ENCODE measurements around the gene PRR14.

The PRR14 gene

DNA sequence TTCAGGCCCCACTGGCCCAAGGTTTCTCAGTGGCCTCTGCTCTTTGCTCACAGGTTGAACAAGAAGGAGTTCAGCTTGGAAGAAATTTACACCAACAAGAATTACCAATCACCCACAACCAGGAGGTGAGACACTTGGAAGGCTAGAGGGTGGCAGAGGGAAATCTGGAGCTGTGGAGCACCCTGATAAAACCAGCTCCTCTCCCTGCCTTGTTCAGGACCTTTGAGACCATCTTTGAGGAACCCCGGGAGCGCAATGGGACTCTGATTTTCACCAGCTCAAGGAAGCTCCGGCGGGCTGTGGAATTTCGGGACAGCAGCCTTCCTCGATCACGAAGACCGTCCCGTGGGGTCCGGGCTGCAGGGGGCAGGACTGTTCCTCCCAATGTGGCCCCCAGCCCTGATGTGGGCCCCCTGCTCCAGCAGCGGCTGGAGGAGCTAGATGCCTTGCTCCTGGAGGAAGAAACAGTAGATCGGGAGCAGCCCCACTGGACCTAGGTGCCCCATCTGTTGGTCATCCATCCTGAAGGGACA lies 5.1 kb downstream of the PRR14 start:
- H3K27me3 ChIP-seq (ENCODE audit: control insufficient read depth, insufficient read depth, low read length): peaks cover 34% of the 10 kb centered on the region
- no peak overlapping the region for H3K9ac ChIP-seq (ENCODE audit: low read length)
- H3K4me3 ChIP-seq (ENCODE audit: low read length): no peak overlapping the region
- H3K4me1 ChIP-seq (ENCODE audit: control insufficient read depth, low read depth, low read length): peaks cover 3% of the 10 kb centered on the region
- no peaks in the 10 kb centered on the region for H3K9me3 ChIP-seq (ENCODE audit: control insufficient read depth, low read depth, low read length)
- no peak overlapping the region for H3K27ac ChIP-seq (ENCODE audit: low read length)
- H3K36me3 ChIP-seq (ENCODE audit: control insufficient read depth, low read depth, low read length): no peaks in the 10 kb centered on the region

DNA sequence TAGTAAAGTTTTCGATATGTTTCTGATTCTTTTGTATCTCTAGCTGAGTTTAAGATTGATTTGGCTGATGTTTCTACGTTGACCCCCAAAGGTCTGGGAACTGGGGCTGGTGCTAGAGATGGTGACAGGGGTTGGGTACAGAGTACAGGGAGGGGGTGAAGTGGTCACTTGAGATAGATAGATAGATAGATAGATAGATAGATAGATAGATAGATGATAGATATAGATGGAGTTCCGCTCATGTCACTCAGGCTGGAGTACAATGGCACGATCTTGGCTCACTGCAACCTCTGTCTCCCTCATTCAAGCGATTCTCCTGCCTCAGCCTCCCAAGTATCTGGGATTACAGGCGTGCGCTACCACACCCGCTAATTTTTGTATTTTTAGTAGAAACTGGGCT lies 5.6 kb downstream of the PRR14 start:
- Histone ChIP-seq H3K27ac (ENCODE audit: low read length) (no peak overlapping the region), H3K9ac (ENCODE audit: low read length) (no peak overlapping the region), H3K4me3 (ENCODE audit: low read length) (no peak overlapping the region), H3K4me1 (ENCODE audit: control insufficient read depth, low read depth, low read length) (peaks cover 3% of the 10 kb centered on the region), H3K27me3 (ENCODE audit: control insufficient read depth, insufficient read depth, low read length) (peaks cover 39% of the 10 kb centered on the region), H3K9me3 (ENCODE audit: control insufficient read depth, low read depth, low read length) (no peaks in the 10 kb centered on the region), H3K36me3 (ENCODE audit: control insufficient read depth, low read depth, low read length) (peaks cover 1% of the 10 kb centered on the region)

DNA sequence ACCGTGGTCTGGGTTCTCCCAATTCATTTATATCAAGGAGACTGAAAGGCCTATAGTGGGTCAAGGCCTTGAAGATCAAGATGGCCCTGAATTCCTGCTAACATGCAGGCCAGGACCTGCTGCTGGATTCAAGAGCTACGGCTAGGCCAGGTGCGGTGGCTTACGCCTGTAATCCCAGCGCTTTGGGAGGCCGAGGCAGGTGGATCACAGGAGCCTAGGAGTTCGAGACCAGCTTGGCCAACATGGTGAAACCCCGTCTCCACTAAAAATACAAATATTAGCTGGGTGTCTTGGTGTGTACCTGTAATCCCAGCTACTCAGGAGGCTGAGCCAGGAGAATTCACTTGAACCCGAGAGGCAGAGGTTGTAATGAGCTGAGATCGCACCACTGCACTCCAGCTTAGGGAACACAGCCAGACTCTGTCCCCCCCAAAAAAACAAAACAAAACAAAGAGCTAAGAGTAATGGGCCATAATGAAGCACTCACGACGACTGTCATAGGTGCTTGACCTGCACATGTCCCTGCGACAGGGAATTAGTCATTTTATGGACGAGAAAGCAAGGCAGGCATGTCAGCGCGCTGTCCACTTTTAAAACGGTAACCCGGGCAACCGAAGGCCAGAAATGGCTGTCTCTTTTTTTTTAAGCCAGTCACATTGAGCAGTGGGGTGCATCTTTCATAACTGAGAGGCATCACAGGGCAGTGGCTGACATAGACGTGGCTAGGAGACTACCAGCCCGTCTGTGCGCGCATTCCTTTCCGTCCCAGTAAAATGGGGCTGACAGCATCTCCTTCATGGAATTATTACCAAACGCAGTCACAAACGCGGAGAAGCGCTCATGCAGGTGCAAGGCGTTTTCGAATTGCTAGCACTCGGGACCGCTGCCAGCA lies 6.5 kb downstream of the PRR14 start:
- peaks cover 4% of the 10 kb centered on the region for H3K36me3 ChIP-seq (ENCODE audit: control insufficient read depth, low read depth, low read length)
- H3K27ac ChIP-seq (ENCODE audit: low read length): no peak overlapping the region
- peaks cover 41% of the 10 kb centered on the region for H3K27me3 ChIP-seq (ENCODE audit: control insufficient read depth, insufficient read depth, low read length)
- H3K9ac ChIP-seq (ENCODE audit: low read length): no peak overlapping the region
- H3K4me1 ChIP-seq (ENCODE audit: control insufficient read depth, low read depth, low read length): no peaks in the 10 kb centered on the region
- no peaks in the 10 kb centered on the region for H3K9me3 ChIP-seq (ENCODE audit: control insufficient read depth, low read depth, low read length)
- H3K4me3 ChIP-seq (ENCODE audit: low read length): peak overlapping the region; percentile 96

DNA sequence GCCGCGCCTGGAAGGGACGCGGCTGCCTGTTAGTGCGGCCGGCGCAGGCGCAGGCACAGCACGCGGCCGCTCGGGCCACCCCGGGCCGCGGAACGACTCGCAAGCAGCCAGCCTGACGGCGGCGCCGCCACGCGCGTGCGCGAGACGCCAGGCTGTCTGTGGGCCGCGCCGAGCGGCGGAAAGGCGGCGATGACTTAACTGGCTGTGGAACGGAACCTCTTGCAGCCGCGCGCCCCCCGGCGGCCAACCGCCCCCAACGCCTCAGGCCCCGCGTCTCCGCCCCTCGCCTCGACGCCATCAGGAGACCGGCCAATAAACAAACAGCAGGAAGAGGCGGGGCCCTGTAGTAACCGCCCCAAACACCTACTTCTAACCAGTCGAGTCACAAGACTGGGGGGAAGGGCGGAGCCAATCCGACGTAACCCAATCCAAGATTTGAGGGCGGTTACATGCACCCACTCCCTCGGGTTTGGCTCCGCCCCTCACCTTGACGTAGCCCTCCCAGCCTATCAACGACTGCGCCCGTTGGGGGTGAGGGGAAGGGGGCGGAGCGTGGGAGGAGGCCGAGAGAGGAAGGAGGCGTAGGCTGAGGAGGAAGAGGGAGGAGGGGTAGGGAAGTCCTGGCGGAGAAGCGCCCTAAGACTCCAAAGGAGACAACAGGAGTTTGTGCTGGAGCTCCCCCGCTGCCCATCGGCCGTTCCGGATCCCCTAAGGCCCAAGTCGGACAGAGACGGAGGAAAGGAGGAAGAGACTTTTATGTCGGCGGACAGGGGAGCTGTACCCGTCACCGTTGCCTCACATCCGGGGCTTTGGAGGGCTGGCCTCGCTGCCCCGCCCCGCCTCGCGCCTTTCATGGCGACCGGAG lies 7.3 kb downstream of the PRR14 start, which contains the start of gene FBRS:
FBRS (plus strand) TSS at position 566 of the 865 bp plus-strand sequence. CDS start 1,088 bp downstream, outside the sequence.
- H3K27me3 ChIP-seq (ENCODE audit: control insufficient read depth, insufficient read depth, low read length): peaks cover 38% of the 10 kb centered on the region
- peak within 1 kb of the TSS; percentile 95 for H3K27ac ChIP-seq (ENCODE audit: low read length)
- H3K4me3 ChIP-seq (ENCODE audit: low read length): peak within 1 kb of the TSS; percentile 96
- H3K9ac ChIP-seq (ENCODE audit: low read length): peak within 1 kb of the TSS; percentile 79
- H3K4me1 ChIP-seq (ENCODE audit: control insufficient read depth, low read depth, low read length): no peaks in the 10 kb centered on the region
- no peaks in the 10 kb centered on the region for H3K9me3 ChIP-seq (ENCODE audit: control insufficient read depth, low read depth, low read length)
- H3K36me3 ChIP-seq (ENCODE audit: control insufficient read depth, low read depth, low read length): peaks cover 8% of the 10 kb centered on the region

DNA sequence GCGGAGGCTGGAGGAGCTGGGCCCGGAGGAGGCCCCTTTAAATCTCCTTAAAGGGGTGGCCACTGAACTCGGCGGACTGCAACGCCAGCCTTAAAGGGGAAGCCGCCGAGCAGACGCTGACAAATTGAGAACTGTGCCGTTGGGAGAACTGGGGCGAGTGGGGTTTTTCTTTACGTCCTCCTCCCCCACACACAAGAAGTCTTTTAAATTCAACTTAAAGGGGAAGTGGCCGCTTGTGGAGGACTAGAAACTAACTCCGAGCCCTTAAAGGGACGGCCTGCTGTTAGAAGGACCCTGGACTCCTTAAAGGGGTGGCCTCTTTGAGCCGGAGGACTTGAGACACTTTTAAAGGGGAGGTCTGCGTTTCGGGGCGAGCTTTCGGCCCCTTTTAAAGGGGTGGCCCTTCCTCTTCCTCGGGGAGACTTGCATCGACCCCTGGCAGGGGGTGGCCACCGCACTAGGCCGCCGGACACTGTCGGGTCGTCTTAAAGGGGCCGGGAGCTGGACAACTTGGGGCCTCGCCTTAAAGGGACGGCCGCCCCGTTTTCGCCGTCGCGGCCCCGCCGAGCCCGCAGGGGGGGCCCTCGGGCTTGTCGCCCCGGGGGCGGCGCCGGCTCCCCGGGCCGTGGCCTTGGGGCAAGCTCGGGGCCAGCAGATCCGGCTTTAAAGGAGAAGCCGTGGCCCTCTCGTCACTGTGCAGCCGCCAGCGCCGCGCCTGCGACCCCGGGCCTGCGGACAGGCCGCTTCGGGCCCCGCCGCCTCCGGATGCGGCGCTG lies 8.2 kb downstream of the PRR14 start:
- H3K27ac ChIP-seq (ENCODE audit: low read length): peak overlapping the region; percentile 95
- H3K4me1 ChIP-seq (ENCODE audit: control insufficient read depth, low read depth, low read length): no peaks in the 10 kb centered on the region
- peaks cover 9% of the 10 kb centered on the region for H3K36me3 ChIP-seq (ENCODE audit: control insufficient read depth, low read depth, low read length)
- H3K9me3 ChIP-seq (ENCODE audit: control insufficient read depth, low read depth, low read length): no peaks in the 10 kb centered on the region
- H3K4me3 ChIP-seq (ENCODE audit: low read length): peak overlapping the region; percentile 96
- H3K9ac ChIP-seq (ENCODE audit: low read length): peak overlapping the region; percentile 79
- H3K27me3 ChIP-seq (ENCODE audit: control insufficient read depth, insufficient read depth, low read length): peaks cover 42% of the 10 kb centered on the region

DNA sequence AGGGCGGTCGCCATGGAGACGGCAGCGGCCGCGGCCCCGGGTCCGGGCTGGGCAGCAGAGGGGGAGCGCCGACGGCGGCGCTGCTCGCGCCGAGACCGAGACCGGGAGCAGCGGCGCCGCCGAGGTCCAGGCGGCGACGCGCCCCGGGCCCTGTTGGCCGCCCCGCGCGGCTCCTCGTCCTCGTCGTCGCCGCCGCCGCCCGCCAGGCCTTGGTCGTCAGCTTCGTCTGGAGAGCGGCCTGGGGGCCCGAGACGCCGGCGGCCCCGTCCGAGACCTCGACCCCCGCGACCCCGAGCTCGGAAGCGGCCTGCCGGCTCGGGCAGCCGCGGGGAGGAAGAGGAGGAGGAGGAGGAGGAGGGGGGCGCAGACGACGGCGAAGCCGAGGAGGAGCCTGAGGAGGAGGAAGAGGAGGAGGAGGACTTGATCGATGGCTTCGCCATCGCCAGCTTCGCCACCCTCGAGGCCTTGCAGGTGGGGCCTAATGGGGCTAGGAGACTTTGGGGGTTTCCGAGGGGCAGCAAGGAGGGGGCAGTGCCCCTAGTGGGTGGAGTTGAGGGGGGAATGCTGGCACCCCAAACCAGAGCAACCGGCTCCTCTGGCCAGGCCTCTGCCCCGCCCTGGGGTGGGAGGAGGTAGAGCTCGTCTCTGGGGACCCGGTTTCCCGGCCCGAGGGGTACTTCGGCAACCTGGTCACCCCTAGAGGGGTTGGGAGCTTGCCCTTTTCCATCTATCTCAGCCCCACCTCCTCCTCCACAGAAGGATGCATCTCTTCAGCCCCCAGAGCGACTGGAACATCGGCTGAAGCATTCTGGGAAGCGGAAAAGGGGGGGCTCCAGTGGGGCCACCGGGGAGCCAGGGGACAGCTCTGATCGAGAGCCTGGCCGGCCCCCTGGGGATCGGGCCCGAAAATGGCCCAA lies 9.0 kb downstream of the PRR14 start:
- Histone ChIP-seq H3K27me3 (ENCODE audit: control insufficient read depth, insufficient read depth, low read length) (peaks cover 42% of the 10 kb centered on the region), H3K4me3 (ENCODE audit: low read length) (peak overlapping the region; percentile 96), H3K9ac (ENCODE audit: low read length) (no peak overlapping the region), H3K36me3 (ENCODE audit: control insufficient read depth, low read depth, low read length) (peaks cover 10% of the 10 kb centered on the region), H3K4me1 (ENCODE audit: control insufficient read depth, low read depth, low read length) (no peaks in the 10 kb centered on the region), H3K9me3 (ENCODE audit: control insufficient read depth, low read depth, low read length) (no peaks in the 10 kb centered on the region), H3K27ac (ENCODE audit: low read length) (no peak overlapping the region)

DNA sequence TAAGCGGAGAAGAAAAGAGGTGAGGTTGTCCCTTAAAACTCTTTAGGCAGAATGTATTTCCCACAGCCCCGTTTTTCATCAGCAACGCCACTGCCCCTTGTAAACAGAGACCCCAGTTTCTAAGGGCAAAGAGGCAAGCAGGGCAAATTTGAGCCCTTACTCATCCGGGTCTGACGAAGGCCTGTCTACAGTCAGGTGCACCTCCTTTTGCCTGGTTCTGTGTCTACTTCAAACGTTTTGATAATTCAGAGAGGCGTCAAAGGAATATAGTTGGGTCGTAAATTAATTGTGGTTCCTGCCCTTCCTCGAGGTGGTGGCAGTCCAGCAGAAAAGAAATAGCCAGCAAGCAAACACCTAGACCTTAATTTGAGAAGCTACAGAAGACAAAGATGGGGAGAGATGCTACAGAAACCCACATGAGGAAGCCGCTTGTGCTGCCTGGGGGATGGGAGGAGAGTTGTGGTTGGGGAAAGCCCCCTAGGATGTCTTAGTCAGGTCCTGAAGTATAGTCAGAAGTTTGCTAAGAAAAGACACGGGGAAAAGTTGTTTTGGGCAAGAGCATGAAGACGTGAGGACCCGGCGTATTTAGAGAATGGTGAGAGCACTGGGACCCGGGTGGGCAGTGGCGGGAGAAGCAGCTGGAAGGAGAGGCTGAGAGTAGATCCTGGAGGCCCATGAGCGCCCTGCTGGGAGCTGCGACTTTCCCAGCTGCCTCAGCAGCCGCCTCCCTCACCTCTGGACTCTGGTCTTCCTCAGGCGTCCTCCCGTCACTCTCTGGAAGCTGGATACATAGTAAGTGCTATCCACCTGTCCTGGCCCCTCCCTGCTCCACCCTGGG lies 9.9 kb downstream of the PRR14 start:
- H3K27ac ChIP-seq (ENCODE audit: low read length): no peak overlapping the region
- peaks cover 12% of the 10 kb centered on the region for H3K36me3 ChIP-seq (ENCODE audit: control insufficient read depth, low read depth, low read length)
- no peaks in the 10 kb centered on the region for H3K4me1 ChIP-seq (ENCODE audit: control insufficient read depth, low read depth, low read length)
- no peak overlapping the region for H3K9ac ChIP-seq (ENCODE audit: low read length)
- peaks cover 50% of the 10 kb centered on the region for H3K27me3 ChIP-seq (ENCODE audit: control insufficient read depth, insufficient read depth, low read length)
- H3K9me3 ChIP-seq (ENCODE audit: control insufficient read depth, low read depth, low read length): no peaks in the 10 kb centered on the region
- H3K4me3 ChIP-seq (ENCODE audit: low read length): peak overlapping the region; percentile 65

DNA sequence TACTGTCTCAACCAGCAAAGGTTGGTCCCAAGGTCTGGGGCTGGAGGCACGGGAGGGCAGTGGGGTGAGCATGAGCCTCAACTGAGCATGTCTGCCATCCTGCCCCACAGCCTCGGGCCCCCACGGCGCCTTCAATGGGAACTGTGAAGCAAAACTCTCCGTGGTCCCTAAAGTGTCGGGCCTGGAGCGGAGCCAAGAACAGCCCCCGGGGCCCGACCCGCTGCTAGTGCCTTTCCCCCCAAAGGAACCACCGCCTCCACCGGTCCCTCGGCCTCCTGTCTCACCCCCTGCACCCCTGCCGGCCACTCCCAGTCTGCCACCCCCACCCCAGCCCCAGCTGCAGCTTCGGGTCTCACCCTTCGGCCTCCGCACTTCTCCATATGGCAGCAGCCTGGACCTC lies 11.7 kb downstream of the PRR14 start:
- peaks cover 12% of the 10 kb centered on the region for H3K36me3 ChIP-seq (ENCODE audit: control insufficient read depth, low read depth, low read length)

DNA sequence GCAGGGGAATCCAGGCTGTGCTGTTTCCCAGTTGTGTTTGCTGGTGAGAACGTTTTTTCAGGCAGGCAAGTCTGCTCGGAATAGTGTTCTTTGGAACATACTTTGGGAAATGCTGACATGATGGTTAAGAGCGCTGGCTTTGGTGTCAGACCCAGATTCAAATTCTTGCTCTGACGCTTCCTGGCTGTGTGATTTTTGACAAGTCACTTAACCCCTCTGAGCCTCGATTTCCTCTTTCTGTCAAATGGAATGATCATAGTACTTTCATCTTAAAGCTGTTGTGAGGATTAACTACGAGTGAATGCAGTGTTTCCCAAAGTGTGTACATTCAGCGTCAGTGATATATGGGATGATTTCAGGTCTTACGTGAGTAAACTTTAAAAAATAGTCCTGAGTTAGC lies 12.3 kb downstream of the PRR14 start:
- Histone ChIP-seq H3K9ac (ENCODE audit: low read length) (no peak overlapping the region), H3K4me3 (ENCODE audit: low read length) (no peak overlapping the region), H3K36me3 (ENCODE audit: control insufficient read depth, low read depth, low read length) (peaks cover 15% of the 10 kb centered on the region), H3K9me3 (ENCODE audit: control insufficient read depth, low read depth, low read length) (no peaks in the 10 kb centered on the region), H3K27ac (ENCODE audit: low read length) (no peak overlapping the region), H3K27me3 (ENCODE audit: control insufficient read depth, insufficient read depth, low read length) (peaks cover 70% of the 10 kb centered on the region), H3K4me1 (ENCODE audit: control insufficient read depth, low read depth, low read length) (no peaks in the 10 kb centered on the region)

More for the DNA sequence above, 11.7 kb downstream of the PRR14 start:
- Histone ChIP-seq H3K4me1 (ENCODE audit: control insufficient read depth, low read depth, low read length) (no peaks in the 10 kb centered on the region), H3K27me3 (ENCODE audit: control insufficient read depth, insufficient read depth, low read length) (peaks cover 64% of the 10 kb centered on the region), H3K9ac (ENCODE audit: low read length) (no peak overlapping the region), H3K4me3 (ENCODE audit: low read length) (no peak overlapping the region), H3K27ac (ENCODE audit: low read length) (no peak overlapping the region), H3K9me3 (ENCODE audit: control insufficient read depth, low read depth, low read length) (no peaks in the 10 kb centered on the region)
